Endothelial cell of umbilical vein (primary cell): ENCODE results near the gene EGLN1. TPM values are rescaled to one million over a fixed set of nuclear protein-coding genes. Genes with fewer than 3 reads are reported as not detected.

Experiments used
- BruUV-seq: library from RNA; stranded (reverse); fragments of 400-500 nt; replicated peaks from 2 replicates; lab custom pipeline; 2021; lab: Mats Ljungman, UMichigan
- CTCF ChIA-PET: fragments of 300-600, 350-600 bp; sonication (Branson Sonifier 250); formaldehyde crosslinking; loops from one replicate; lab custom pipeline; 2021; ENCODE audit warnings: antibody characterized with exemption, inconsistent platforms; lab: Charles Lee
- POLR2A ChIA-PET: fragments of 300-600, 350-600 bp; sonication (Branson Sonifier 250); formaldehyde crosslinking; loops from one replicate; lab custom pipeline; 2021; ENCODE audit warnings: antibody characterized with exemption, inconsistent platforms; lab: Charles Lee
- DNase-seq: peaks from one replicate; pipeline ENCODE4 v3.0.0-alpha.2; 2011; ENCODE audit warnings: low read depth, low spot score
- FAIRE-seq: peaks from 2 replicates; lab custom pipeline; 2011; peaks lifted over from hg19 to GRCh38; lab: Jason Lieb, UNC
- H2AFZ ChIP-seq: 2 replicates; pipeline ENCODE4 v1.6.0; 2012; ENCODE audit warnings: low read depth, low read length, control low read depth, inconsistent platforms
- H3K27ac ChIP-seq: 2 replicates; pipeline ENCODE4 v1.5.1; 2011; ENCODE audit warnings: low read depth, mild to moderate bottlenecking, control low read depth, low read length, moderate library complexity; ENCODE audit not compliant: insufficient read depth
- H3K27me3 ChIP-seq, 2 experiments: 2 replicates each; pipeline versions ENCODE4 v1.6.0 to v1.6.1; 2011; ENCODE audit warnings: low read length in 2 of 2, mixed read lengths in 1 of 2; ENCODE audit not compliant: control insufficient read depth in 2 of 2, insufficient read depth in 2 of 2
- H3K36me3 ChIP-seq, 2 experiments: 2 replicates in 1 of 2; 3 replicates in 1 of 2; pipeline ENCODE4 v1.5.1; 2011; ENCODE audit warnings: low read length in 2 of 2, mild to moderate bottlenecking in 1 of 2, moderate library complexity in 1 of 2; ENCODE audit not compliant: control insufficient read depth in 2 of 2, insufficient read depth in 2 of 2; ENCODE audit errors: extremely low read depth in 1 of 2
- H3K4me1 ChIP-seq: 3 replicates; pipeline ENCODE4 v1.5.1; 2011; ENCODE audit warnings: mild to moderate bottlenecking, low read length; ENCODE audit not compliant: control insufficient read depth, insufficient read depth; ENCODE audit errors: extremely low read depth
- H3K4me2 ChIP-seq: 2 replicates; pipeline ENCODE4 v1.6.1; 2011; ENCODE audit warnings: low read length, control low read depth, mixed read lengths; ENCODE audit not compliant: insufficient read depth
- H3K4me3 ChIP-seq, 3 experiments: fragments of 200-600 bp in 1 of 3; sonication (generic), shearing (Covaris generic) in 1 of 3; replicated peaks in 1 of 3; 2 replicates each; pipeline ENCODE4 v1.5.1; 2011 to 2016; ENCODE audit warnings: control low read depth in 3 of 3, low read length in 3 of 3, mild to moderate bottlenecking in 2 of 3, inconsistent platforms in 1 of 3, low read depth in 1 of 3, moderate library complexity in 1 of 3; ENCODE audit not compliant: insufficient read depth in 1 of 3
- H3K79me2 ChIP-seq: 2 replicates; pipeline ENCODE4 v1.6.0; 2012; ENCODE audit warnings: low read length, inconsistent platforms; ENCODE audit not compliant: control insufficient read depth, insufficient read depth
- H3K9ac ChIP-seq: replicated peaks from 2 replicates; pipeline ENCODE3; 2011; ENCODE audit warnings: low read length, control low read depth; ENCODE audit not compliant: insufficient read depth; ENCODE audit errors: extremely low read depth
- H3K9me1 ChIP-seq: replicated peaks from 3 replicates; pipeline ENCODE4 v1.6.0; 2011; ENCODE audit warnings: mild to moderate bottlenecking, low read length; ENCODE audit not compliant: control insufficient read depth, insufficient read depth; ENCODE audit errors: extremely low read depth
- H3K9me3 ChIP-seq: replicated peaks from 2 replicates; pipeline ENCODE4 v1.5.1; 2012; ENCODE audit warnings: low read length, inconsistent platforms; ENCODE audit not compliant: control insufficient read depth, insufficient read depth
- H4K20me1 ChIP-seq: replicated peaks from 2 replicates; pipeline ENCODE3; 2011; ENCODE audit warnings: mild to moderate bottlenecking, low read length; ENCODE audit not compliant: control insufficient read depth, insufficient read depth; ENCODE audit errors: extremely low read depth
- CTCF ChIP-seq, 2 donors: IDR thresholded peaks; 1 replicate in 1 of 2; 2 replicates in 1 of 2; pipeline ENCODE4 v1.5.1; 2011; ENCODE audit warnings: low read length in 2 of 2, mild to moderate bottlenecking in 2 of 2, moderate library complexity in 2 of 2, control low read depth in 1 of 2, inconsistent platforms in 1 of 2, low read depth in 1 of 2; ENCODE audit not compliant: insufficient read depth in 1 of 2; ENCODE audit errors: extremely low read depth in 1 of 2
- EZH2 ChIP-seq: IDR thresholded peaks from 2 replicates; pipeline ENCODE4 v1.6.1; 2012; ENCODE audit warnings: borderline replicate concordance, low read depth, mild to moderate bottlenecking, moderate library complexity, low read length, inconsistent platforms; ENCODE audit not compliant: severe bottlenecking
- FOS ChIP-seq: IDR thresholded peaks from 2 replicates; pipeline ENCODE4 v1.6.1; 2011; ENCODE audit warnings: mild to moderate bottlenecking, low read length, moderate library complexity, borderline replicate concordance; ENCODE audit not compliant: insufficient read depth
- GATA2 ChIP-seq: IDR thresholded peaks from 2 replicates; pipeline ENCODE4 v1.7.0; 2011; ENCODE audit warnings: low read depth, mild to moderate bottlenecking, moderate library complexity, mixed read lengths, low read length; ENCODE audit not compliant: insufficient read length, insufficient read depth
- JUN ChIP-seq: IDR thresholded peaks from 2 replicates; pipeline ENCODE4 v1.6.1; 2011; ENCODE audit warnings: borderline replicate concordance, low read depth; ENCODE audit not compliant: insufficient read length, insufficient read depth
- MAX ChIP-seq: IDR thresholded peaks from 2 replicates; pipeline ENCODE4 v1.6.1; 2011; ENCODE audit not compliant: insufficient read depth, insufficient read length
- MYC ChIP-seq: IDR thresholded peaks from one replicate; pipeline ENCODE4 v1.6.1; 2011; ENCODE audit warnings: mild to moderate bottlenecking, low read depth, low read length
- POLR2A ChIP-seq: IDR thresholded peaks from 2 replicates; pipeline ENCODE4 v1.6.1; 2012; ENCODE audit warnings: low read depth, mild to moderate bottlenecking, control low read depth, low read length
- POLR2AphosphoS5 ChIP-seq: IDR thresholded peaks from 2 replicates; pipeline ENCODE4 v1.6.1; 2012; ENCODE audit warnings: low read depth, mild to moderate bottlenecking, control low read depth, low read length, moderate library complexity; ENCODE audit not compliant: insufficient read depth
- dilution Hi-C: fragments of 300-500 bp; cut with MboI; formaldehyde crosslinking; loops from one replicate; pipeline ENCODE4 v1.15.0; 2019; ENCODE audit warnings: low sequenced_read_pairs; ENCODE audit not compliant: extremely low pct_ligation_motif_present
- intact Hi-C: fragments of 100-400 bp; cut with micrococcal nuclease; formaldehyde crosslinking; loops from one replicate; pipeline ENCODE4 v1.10.0; 2022
- polyA plus RNA-seq, 4 experiments: library from polyadenylated mRNA; depleted of rRNA in 3 of 4; stranded (reverse) in 3 of 4; unstranded in 1 of 4; fragments of >200 nt; gene quantifications; 2 replicates each; pipeline versions ENCODE4 v1.2.1 to v1.2.3, GENCODE V29; 2011 to 2012; ENCODE audit warnings: missing spikeins in 1 of 4
- total RNA-seq: library from RNA; stranded (reverse); gene quantifications from 2 replicates; pipeline ENCODE4 v1.2.3, GENCODE V29; 2021

Gene EGLN1
- total and polyA plus RNA-seq, 2 donors (not counting 3 experiments of a cell fraction or from before 2014, with no cell fraction given), result 13.7 to 38.1 TPM

DNA sequence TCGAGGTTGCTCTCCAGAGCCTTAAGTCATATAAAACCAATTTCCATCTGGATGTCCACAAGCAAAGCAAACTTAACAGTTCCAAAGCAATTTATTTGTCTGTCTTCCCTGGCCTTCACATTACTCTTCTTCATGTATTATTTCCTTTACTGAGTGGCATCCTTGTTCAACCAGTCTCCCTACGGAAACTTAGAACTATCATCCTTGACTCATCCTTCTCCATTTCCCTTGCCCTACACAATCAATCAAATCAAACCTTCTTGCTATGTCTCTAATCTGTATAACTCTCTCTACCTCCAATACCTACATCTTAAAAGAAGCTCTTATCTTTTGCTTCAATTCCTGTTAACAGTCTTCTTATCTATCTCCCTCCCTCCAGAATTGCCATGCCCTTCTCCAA is 25.4 kb downstream of the EGLN1 start:
- no peaks in the 10 kb centered on the region for H4K20me1 ChIP-seq
- no peaks in the 10 kb centered on the region for H3K9me3 ChIP-seq
- H3K27me3 ChIP-seq, result no peaks in the 10 kb centered on the region
- TF ChIP-seq FOS (no peak), GATA2 (no peak), CTCF (IDR thresholded peaks at IDR 0.05; ENCODE audit: extremely low read depth in 1 of 2, insufficient read depth in 1 of 2, low read depth in 1 of 2, low read length in 2 of 2) (no peak), EZH2 (no peak), JUN (no peak), MYC (no peak), POLR2A (no peak), MAX (no peak), POLR2AphosphoS5 (no peak)
- peak overlapping the region; percentile 94 for H3K4me2 ChIP-seq
- no peak overlapping the region for H3K4me3 ChIP-seq
- intact Hi-C loops, result loop anchor here (10.0 kb wide), 1 partner anchor 428 kb away; no protein-coding TSS in a partner anchor
- DNase-seq (no peak), FAIRE-seq (no peak)
- peak overlapping the region; percentile 4 for H3K9ac ChIP-seq
- H3K4me1 ChIP-seq, result peaks cover 37% of the 10 kb centered on the region
- no TSS peak for BruUV-seq
- peak overlapping the region; percentile 100 for H3K27ac ChIP-seq
- H3K9me1 ChIP-seq, result no peaks in the 10 kb centered on the region
- no peak overlapping the region for H2AFZ ChIP-seq
- H3K79me2 ChIP-seq, result peaks cover 70% of the 10 kb centered on the region
- ChIA-PET CTCF (interaction anchor here (0.7 kb wide), 1 partner anchor 11 kb away, joined by 3 read pairs; no protein-coding TSS in a partner anchor), POLR2A (no interaction called here)
- peaks cover 0 to 2% of the 10 kb centered on the region in 2 experiments for H3K36me3 ChIP-seq
- dilution Hi-C loops, result no loop called here
